K562 (cell line): ENCODE data around the gene FARSA. TPM values are rescaled to one million over a fixed set of nuclear protein-coding genes. Genes with fewer than 3 reads are reported as not detected.

Experiments used
- ATAC-seq: fragments of 200-7000 bp; cut with Tn5 transposase; 3 replicates; pipeline ENCODE4 v1.9.1; 2020; ENCODE audit warnings: moderate library complexity
- BruUV-seq: library from RNA; stranded (reverse); fragments of 400-500 nt; replicated peaks from 2 replicates; lab custom pipeline; 2021; lab: Mats Ljungman, UMichigan
- CTCF ChIA-PET: fragments of 300-600 bp; formaldehyde crosslinking; extraction: SDS; loops from one replicate; lab custom pipeline; 2021; ENCODE audit warnings: low intra/inter-chr PET ratio; lab: Yijun Ruan, JAX
- POLR2A ChIA-PET: fragments of 300-600, 350-650 bp; sonication (Branson Sonifier 250); formaldehyde crosslinking; extraction: SDS; loops from one replicate; lab custom pipeline; 2021; ENCODE audit warnings: antibody characterized with exemption, inconsistent platforms; lab: Yijun Ruan, JAX
- DNase-seq, 4 experiments: peaks; one replicate each; pipeline versions ENCODE4 v3.0.0 to v3.0.0-alpha.2; 2011 to 2018; ENCODE audit warnings: low spot score in 3 of 4, mixed read lengths in 3 of 4; ENCODE audit errors: extremely low read depth in 1 of 4
- FAIRE-seq: peaks from 2 replicates; lab custom pipeline; 2011; peaks lifted over from hg19 to GRCh38; lab: Jason Lieb, UNC
- H2AFZ ChIP-seq: 2 replicates; pipeline ENCODE4 v1.6.0; 2011; ENCODE audit warnings: low read depth, low read length, control low read depth, inconsistent platforms
- H3K27ac ChIP-seq: fragments of 200-600 bp; 3 replicates; pipeline ENCODE4 v1.8.0; 2011; ENCODE audit warnings: low read depth, mild to moderate bottlenecking, control low read depth, inconsistent platforms, low read length, moderate library complexity, mixed read lengths; ENCODE audit errors: extremely low read depth
- H3K27me3 ChIP-seq, 2 experiments: fragments of 300-600 bp in 1 of 2; 2 replicates in 1 of 2; 3 replicates in 1 of 2; pipeline versions ENCODE4 v1.6.0 to v1.8.0; 2011; ENCODE audit warnings: inconsistent platforms in 2 of 2, low read length in 2 of 2, mild to moderate bottlenecking in 1 of 2, mixed read lengths in 1 of 2, moderate library complexity in 1 of 2; ENCODE audit not compliant: control insufficient read depth in 2 of 2, insufficient read depth in 2 of 2
- H3K36me3 ChIP-seq: fragments of 300-600 bp; 3 replicates; pipeline ENCODE4 v1.8.0; 2011; ENCODE audit warnings: mild to moderate bottlenecking, low read length, inconsistent platforms; ENCODE audit not compliant: control insufficient read depth, insufficient read depth
- H3K4me1 ChIP-seq, 2 experiments: fragments of 200-600 bp in 1 of 2; replicated peaks in 1 of 2; 2 replicates in 1 of 2; 3 replicates in 1 of 2; pipeline versions ENCODE4 v1.5.1 to v1.8.0; 2011; ENCODE audit warnings: inconsistent platforms in 2 of 2, low read length in 2 of 2, mild to moderate bottlenecking in 1 of 2, mixed read lengths in 1 of 2, moderate library complexity in 1 of 2; ENCODE audit not compliant: control insufficient read depth in 2 of 2, insufficient read depth in 2 of 2
- H3K4me2 ChIP-seq: 2 replicates; pipeline ENCODE4 v1.6.1; 2011; ENCODE audit warnings: low read length, control low read depth, inconsistent platforms, mixed read lengths; ENCODE audit not compliant: insufficient read depth
- H3K4me3 ChIP-seq: fragments of 200-600 bp; sonication (generic), shearing (Covaris generic); 2 replicates; pipeline ENCODE4 v1.5.1; 2016; ENCODE audit warnings: control low read depth, inconsistent platforms
- H3K79me2 ChIP-seq: fragments of 200-600 bp; 3 replicates; pipeline ENCODE4 v1.8.0; 2011; ENCODE audit warnings: low read length, inconsistent platforms; ENCODE audit not compliant: control insufficient read depth, insufficient read depth
- H3K9ac ChIP-seq, 2 experiments: 2 replicates each; pipeline versions ENCODE4 v1.6.0 to v1.6.1; 2011; ENCODE audit warnings: low read depth in 2 of 2, low read length in 2 of 2, control low read depth in 1 of 2, inconsistent platforms in 1 of 2, mild to moderate bottlenecking in 1 of 2, mixed read lengths in 1 of 2; ENCODE audit not compliant: insufficient read depth in 1 of 2
- H3K9me1 ChIP-seq: one replicate; pipeline ENCODE4 v1.6.0; 2011; ENCODE audit warnings: inconsistent platforms, mild to moderate bottlenecking, low read length, moderate library complexity; ENCODE audit not compliant: control insufficient read depth, insufficient read depth
- H3K9me3 ChIP-seq: replicated peaks from 2 replicates; pipeline ENCODE4 v1.5.1; 2011; ENCODE audit warnings: low read depth, low read length, inconsistent platforms; ENCODE audit not compliant: control insufficient read depth, insufficient read depth
- H4K20me1 ChIP-seq: replicated peaks from 2 replicates; pipeline ENCODE4 v1.6.1; 2011; ENCODE audit warnings: low read length, inconsistent platforms, mixed read lengths; ENCODE audit not compliant: control insufficient read depth, insufficient read depth
- CBFB ChIP-seq: sonication (generic); formaldehyde crosslinking; IDR thresholded peaks from 2 replicates; pipeline ENCODE4 v1.4.0; 2020; ENCODE audit warnings: mild to moderate bottlenecking, missing genetic modification reagents
- CBX1 ChIP-seq: sonication (generic); IDR thresholded peaks from 2 replicates; pipeline ENCODE4 v1.6.1; 2016; ENCODE audit warnings: antibody characterized with exemption, low read depth, mild to moderate bottlenecking
- THRAP3 ChIP-seq: fragments of 450-650 bp; IDR thresholded peaks from 2 replicates; pipeline ENCODE4 v1.6.1; 2016; ENCODE audit warnings: mild to moderate bottlenecking, inconsistent platforms, borderline replicate concordance
- ZBTB11 ChIP-seq, 3 experiments: fragments of 200-800 bp in 1 of 3; fragments of 250-450 bp in 1 of 3; fragments of 450-650 bp in 1 of 3; sonication (Bioruptor Pico) in 1 of 3; sonication (Bioruptor generic) in 1 of 3; formaldehyde crosslinking in 1 of 3; IDR thresholded peaks; 2 replicates each; pipeline versions ENCODE4 v1.6.1 to v1.8.0; 2016 to 2022; ENCODE audit warnings: mild to moderate bottlenecking in 2 of 3, missing genetic modification characterization in 2 of 3, missing compliant biosample characterization in 1 of 3, moderate library complexity in 1 of 3
- ZMIZ1 ChIP-seq, 2 experiments: fragments of 150-350 bp in 1 of 2; IDR thresholded peaks; 2 replicates each; pipeline ENCODE4 v1.6.1; 2012 to 2016; ENCODE audit warnings: low read depth in 2 of 2, low read length in 2 of 2, mild to moderate bottlenecking in 1 of 2, moderate library complexity in 1 of 2
- ZNF133 ChIP-seq: fragments of 250-450 bp; sonication (Bioruptor Pico); IDR thresholded peaks from 2 replicates; pipeline ENCODE4 v1.4.0; 2020; ENCODE audit warnings: mild to moderate bottlenecking
- ZNF143 ChIP-seq: sonication (generic); formaldehyde crosslinking; IDR thresholded peaks from 2 replicates; pipeline ENCODE4 v1.9.0; 2022; ENCODE audit warnings: mild to moderate bottlenecking, missing genetic modification reagents
- ZNF354B ChIP-seq: fragments of 250-450 bp; sonication (Bioruptor Pico); IDR thresholded peaks from 2 replicates; pipeline ENCODE4 v1.4.0; 2020
- WGBS: fragments of 100-300 bp; shearing (Covaris generic); methylation state at CpG from one replicate; pipeline ENCODE4 v1.1.6; 2016; ENCODE audit warnings: low coverage, mixed read lengths; ENCODE audit not compliant: insufficient coverage; ENCODE audit errors: missing lambda C conversion rate; 5-methylcytosine and 5-hydroxymethylcytosine counted together
- in situ Hi-C: fragments of 300-500 bp; cut with MboI; formaldehyde crosslinking; loops from 4 replicates; pipeline ENCODE4 v1.15.0; 2018; ENCODE audit warnings: inconsistent platforms, mixed read lengths
- intact Hi-C: fragments of 100-400 bp; cut with micrococcal nuclease; formaldehyde crosslinking; loops from 2 replicates; pipeline ENCODE4 v1.14.2; 2022
- polyA plus RNA-seq, 8 experiments: library from polyadenylated mRNA; depleted of rRNA in 4 of 8; stranded (reverse) in 5 of 8; unstranded in 3 of 8; fragments of >200 nt; fragmentation: Nextera tagmentation in 2 of 8; fragmentation: Illumina TruSeq in 1 of 8; extraction: Ambion mirVana in 2 of 8; extraction: Trizol in 1 of 8; gene quantifications; 2 replicates each; pipeline versions ENCODE4 v1.2.1 to v1.2.3, GENCODE V29; 2011 to 2014; ENCODE audit warnings: inconsistent platforms in 1 of 8, missing spikeins in 1 of 8
- total RNA-seq, 7 experiments: library from RNA; depleted of rRNA in 6 of 7; stranded (reverse); fragments of >200 nt in 6 of 7; fragmentation: Illumina TruSeq in 2 of 7; extraction: Trizol in 2 of 7; gene quantifications; 2 replicates each; pipeline versions ENCODE4 v1.2.1 to v1.2.3, GENCODE V29; 2011 to 2021; ENCODE audit warnings: low replicate concordance in 1 of 7

Gene FARSA
- total and polyA plus RNA-seq, 9 of the 15 experiments (the other 6 are each of a cell fraction or from before 2014, with no cell fraction given) = 25.2 to 237 (median 89.6) TPM

DNA sequence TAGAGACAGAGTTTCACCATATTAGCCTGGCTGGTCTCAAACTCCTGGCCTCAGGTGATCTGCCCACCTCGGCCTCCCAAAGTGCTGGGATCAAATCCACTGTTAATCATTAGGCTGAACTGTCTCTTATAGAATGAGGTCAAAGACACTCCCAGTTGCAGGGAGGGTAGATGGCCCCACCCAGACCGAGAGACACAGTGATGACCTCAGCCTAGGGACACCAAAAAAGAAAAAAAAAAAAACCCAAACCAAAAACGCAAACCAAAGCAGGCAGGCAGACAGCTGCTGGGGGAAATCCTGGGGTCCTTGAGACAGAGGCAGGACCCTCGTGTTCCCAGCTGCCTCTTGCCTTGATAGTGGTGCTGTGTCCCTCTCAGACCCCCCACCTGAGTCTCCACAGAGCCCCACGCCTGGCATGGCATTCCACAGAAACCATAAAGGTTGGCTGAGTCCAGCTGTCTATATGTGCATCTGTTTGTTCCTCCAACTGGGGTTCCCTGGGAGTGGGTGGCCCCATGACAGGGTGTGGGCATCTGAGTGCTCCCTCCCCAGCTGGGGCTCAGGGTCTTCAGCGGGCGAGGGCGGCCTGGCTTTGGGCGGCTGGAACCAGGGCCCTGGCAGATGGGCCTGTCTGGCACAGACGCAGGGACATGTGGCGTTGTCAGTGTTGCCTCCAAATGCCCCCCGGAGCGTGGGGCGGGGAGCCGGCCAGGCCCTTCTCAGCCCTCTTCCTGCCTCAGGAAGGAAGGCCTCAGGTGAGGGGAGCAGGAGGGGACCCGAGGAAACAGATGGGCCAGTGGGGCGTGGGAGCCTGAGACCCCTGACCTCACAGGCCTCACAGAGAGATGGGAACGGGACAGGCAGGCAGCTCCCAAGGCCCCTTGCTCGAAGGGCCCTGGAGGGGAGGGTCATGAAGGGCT is 41.0 kb upstream of the FARSA start (continued):
- TF ChIP-seq CBFB (CRISPR knock-in tag) = no peak
- TF ChIP-seq ZMIZ1 (IDR thresholded peaks at IDR 0.05; ENCODE audit: low read depth in 2 of 2, low read length in 2 of 2) = no peak

DNA sequence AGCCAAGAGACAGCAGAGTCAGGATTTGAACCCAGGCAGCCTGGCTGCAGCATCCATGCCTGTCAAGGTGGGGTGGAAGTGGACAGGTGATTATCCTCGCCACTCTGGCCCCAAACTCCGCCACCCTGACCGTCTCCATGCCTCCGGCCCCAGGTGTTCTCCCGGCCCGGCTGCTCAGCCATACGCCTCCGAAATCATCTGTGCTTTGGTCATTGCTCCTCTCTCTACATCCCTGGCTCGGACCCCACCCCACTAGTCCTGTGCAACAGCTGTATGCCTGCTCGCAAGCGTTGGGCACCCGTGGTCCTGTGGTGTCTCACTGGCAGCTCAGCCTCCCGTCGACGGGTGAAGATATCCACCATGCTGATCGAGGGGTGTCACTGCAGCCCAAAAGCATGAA is 39.7 kb upstream of the FARSA start:
- Histone ChIP-seq H4K20me1 (no peaks in the 10 kb centered on the region), H3K4me2 (no peak overlapping the region), H3K27ac (no peak overlapping the region), H2AFZ (no peak overlapping the region), H3K79me2 (no peaks in the 10 kb centered on the region), H3K4me1 (peaks cover 14 to 47% of the 10 kb centered on the region in 2 experiments; a peak in 4 of 5 replicates), H3K9me3 (no peaks in the 10 kb centered on the region), H3K4me3 (no peak overlapping the region), H3K27me3 (no peaks in the 10 kb centered on the region), H3K9me1 (peaks cover 5% of the 10 kb centered on the region), H3K9ac (no peak overlapping the region), H3K36me3 (no peaks in the 10 kb centered on the region)
- no peak for ATAC-seq
- in situ Hi-C loops = loop anchor here (10.0 kb wide), 1 partner anchor 452 kb away; no protein-coding TSS in a partner anchor
- intact Hi-C loops = no loop called here
- TF ChIP-seq THRAP3 (no peak), ZNF143 (no peak), CBX1 (no peak), ZBTB11 (CRISPR knock-in tag; IDR thresholded peaks at IDR 0.05) (no peak), ZNF354B (CRISPR knock-in tag) (no peak), ZNF133 (CRISPR knock-in tag) (no peak)
- FAIRE-seq = no peak
- ChIA-PET CTCF (no interaction called here), POLR2A (interaction anchor here (0.6 kb wide), 2 partner anchors 13 to 88 kb away, joined by 3 to 4 read pairs; no protein-coding TSS in a partner anchor)
- WGBS = 75% methylated on average over 16 of the region's 16 CpGs
- DNase-seq = peak in 1 of 4 experiments; percentile 2
- no TSS peak for BruUV-seq
